Lung (tissue), 12 donors: ENCODE results near the gene AK3. TPM values are rescaled to one million over a fixed set of nuclear protein-coding genes. Genes with fewer than 3 reads are reported as not detected.

Experiments used
- ATAC-seq: fragments of 200-7000 bp; cut with Tn5 transposase; one replicate; pipeline ENCODE4 v1.9.1; 2020; ENCODE audit warnings: moderate number of reproducible peaks; ENCODE audit not compliant: insufficient read depth, low FRiP score
- DNase-seq, 3 donors: peaks; one replicate each; pipeline ENCODE4 v3.0.0-alpha.2; 2013 to 2017
- H3K27ac ChIP-seq, 2 donors: one replicate each; pipeline ENCODE4 v1.5.1; 2013; ENCODE audit warnings: mild to moderate bottlenecking in 2 of 2, moderate library complexity in 2 of 2, control low read depth in 1 of 2, inconsistent platforms in 1 of 2, low read depth in 1 of 2, low read length in 1 of 2
- H3K27me3 ChIP-seq, 3 donors: one replicate each; pipeline ENCODE4 v1.5.1; 2013; ENCODE audit warnings: low read length in 2 of 3; ENCODE audit not compliant: control insufficient read depth in 3 of 3, insufficient read depth in 3 of 3
- H3K36me3 ChIP-seq, 4 donors: one replicate each; pipeline ENCODE4 v1.5.1; 2013; ENCODE audit warnings: low read length in 4 of 4, mild to moderate bottlenecking in 1 of 4, moderate library complexity in 1 of 4; ENCODE audit not compliant: control insufficient read depth in 4 of 4, insufficient read depth in 4 of 4
- H3K4me1 ChIP-seq, 5 donors: one replicate each; pipeline ENCODE4 v1.5.1; 2013; ENCODE audit warnings: low read length in 5 of 5, mild to moderate bottlenecking in 2 of 5, moderate library complexity in 1 of 5; ENCODE audit not compliant: control insufficient read depth in 5 of 5, insufficient read depth in 5 of 5
- H3K4me3 ChIP-seq: one replicate; pipeline ENCODE4 v1.5.1; 2013; ENCODE audit warnings: mild to moderate bottlenecking, control low read depth, moderate library complexity
- H3K9ac ChIP-seq, 2 donors: one replicate each; pipeline ENCODE4 v1.5.1; 2013; ENCODE audit warnings: low read length in 2 of 2, control low read depth in 1 of 2; ENCODE audit not compliant: insufficient read depth in 1 of 2
- H3K9me3 ChIP-seq, 4 donors: one replicate each; pipeline ENCODE4 v1.5.1; 2013; ENCODE audit warnings: low read length in 3 of 4, mild to moderate bottlenecking in 1 of 4, moderate library complexity in 1 of 4; ENCODE audit not compliant: control insufficient read depth in 4 of 4, insufficient read depth in 3 of 4
- CTCF ChIP-seq: IDR thresholded peaks from 2 replicates; pipeline ENCODE4 v1.5.1; 2012; ENCODE audit warnings: mild to moderate bottlenecking; ENCODE audit errors: control extremely low read depth, extremely low read depth
- WGBS, 2 donors: extraction: QIAGEN DNeasy Blood & Tissue Kit; methylation state at CpG; one replicate each; pipeline ENCODE4 v1.1.7; 2013; 5-methylcytosine and 5-hydroxymethylcytosine counted together
- polyA plus RNA-seq, 2 donors: library from polyadenylated mRNA; stranded (reverse); fragments of 200-250 nt; gene quantifications; one replicate each; pipeline ENCODE4 v1.2.1, GENCODE V29; 2013
- total RNA-seq, 2 donors: library from RNA; depleted of rRNA in 1 of 2; stranded (reverse); fragments of >200 nt in 1 of 2; gene quantifications; one replicate each; pipeline ENCODE4 v1.2.1, GENCODE V29; 2014 to 2021
- donor health status: control.
- donor health status: control.
- donor health status: Bipolar disorder and iron deficiency.
- donor health status: healthy.
- donor health status: DM: yes; HTN: yes; CAD: no.

Gene AK3
- total and polyA plus RNA-seq, 4 donors = 22.4 to 62.7 (median 31.8) TPM

GRCh38 chr9:4721736-4722135 lies 19.3 kb downstream of the AK3 start:
- H3K36me3 ChIP-seq = peaks cover 19 to 30% (median 21%) of the 10 kb centered on the region in 4 donors
- no peak for DNase-seq

GRCh38 chr9:4718911-4719310 lies 22.1 kb downstream of the AK3 start:
- Histone ChIP-seq H3K27ac (no peak overlapping the region), H3K4me1 (no peaks in the 10 kb centered on the region), H3K9ac (no peak overlapping the region), H3K36me3 (peaks cover 24 to 44% (median 31%) of the 10 kb centered on the region in 4 donors), H3K9me3 (no peaks in the 10 kb centered on the region), H3K27me3 (no peaks in the 10 kb centered on the region), H3K4me3 (no peak overlapping the region)
- ATAC-seq (no peak), DNase-seq (no peak)
- WGBS, 2 donors = 95 to 96% methylated on average over 6 of the region's 6 CpGs
- no peak for TF ChIP-seq CTCF

More at GRCh38 chr9:4721736-4722135, 19.3 kb downstream of the AK3 start:
- H3K4me3 ChIP-seq = no peak overlapping the region
- H3K9ac ChIP-seq = no peak overlapping the region
- no peaks in the 10 kb centered on the region for H3K4me1 ChIP-seq
- ATAC-seq = no peak
- no peaks in the 10 kb centered on the region for H3K9me3 ChIP-seq
- no peaks in the 10 kb centered on the region for H3K27me3 ChIP-seq
- no peak overlapping the region for H3K27ac ChIP-seq
- no peak for TF ChIP-seq CTCF
- WGBS, 2 donors = 77 to 96% methylated on average over 4 of the region's 4 CpGs

- H3K36me3 ChIP-seq = peaks cover 25 to 44% (median 34%) of the 10 kb centered on the region in 4 donors
These were observed 23.2 kb downstream of the AK3 start for GRCh38 chr9:4717815-4718214.

More at GRCh38 chr9:4717815-4718214, 23.2 kb downstream of the AK3 start:
- no peak for TF ChIP-seq CTCF
- DNase-seq (no peak), ATAC-seq (no peak)
- Histone ChIP-seq H3K9me3 (no peaks in the 10 kb centered on the region), H3K27me3 (no peaks in the 10 kb centered on the region), H3K27ac (no peak overlapping the region), H3K4me3 (no peak overlapping the region), H3K9ac (no peak overlapping the region), H3K4me1 (no peaks in the 10 kb centered on the region)
- 95 to 97% methylated on average over 4 of the region's 4 CpGs for WGBS, 2 donors
